Esophagus squamous epithelium (tissue), 5 donors: Measurements from ENCODE around the gene TCAP. TPM values are rescaled to one million over a fixed set of nuclear protein-coding genes. Genes with fewer than 3 reads are reported as not detected.

Experiments used
- DNase-seq: peaks from one replicate; lab custom pipeline; 2025; lab: John Stamatoyannopoulos, UW
- H3K27ac ChIP-seq, 4 donors: fragments of 200-600 bp; sonication (generic); one replicate each; pipeline ENCODE4 v1.5.1; 2016 to 2019; ENCODE audit warnings: mild to moderate bottlenecking in 1 of 4
- H3K27me3 ChIP-seq, 4 donors: fragments of 200-600 bp; sonication (generic); 1 replicate in 3 of 4; 2 replicates in 1 of 4; pipeline versions ENCODE4 v1.5.1 to v1.6.0; 2017 to 2021; ENCODE audit warnings: antibody characterized with exemption in 1 of 4
- H3K36me3 ChIP-seq, 3 donors: fragments of 200-600 bp; sonication (generic); one replicate each; pipeline ENCODE4 v1.5.1; 2016 to 2019
- H3K4me1 ChIP-seq, 3 donors: fragments of 200-600 bp; sonication (generic); one replicate each; pipeline ENCODE4 v1.5.1; 2017 to 2019
- H3K4me3 ChIP-seq, 4 donors: fragments of 200-600 bp; sonication (generic); 1 replicate in 3 of 4; 2 replicates in 1 of 4; pipeline ENCODE4 v1.5.1; 2016 to 2019; ENCODE audit warnings: mild to moderate bottlenecking in 2 of 4, moderate library complexity in 1 of 4
- H3K9me3 ChIP-seq, 3 donors: fragments of 200-600 bp; sonication (generic); one replicate each; pipeline ENCODE4 v1.5.1; 2016 to 2019
- CTCF ChIP-seq, 6 experiments: fragments of 450-650 bp in 4 of 6; fragments of 200-600 bp in 2 of 6; sonication (generic) in 2 of 6; IDR thresholded peaks; one replicate each; pipeline ENCODE4 v1.5.1; 2016 to 2019; ENCODE audit warnings: antibody characterized with exemption in 6 of 6, mild to moderate bottlenecking in 4 of 6, moderate library complexity in 4 of 6
- POLR2A ChIP-seq, 4 donors: fragments of 450-650 bp; IDR thresholded peaks; one replicate each; pipeline ENCODE4 v1.6.1; 2017; ENCODE audit warnings: antibody characterized with exemption in 4 of 4, mild to moderate bottlenecking in 4 of 4, moderate library complexity in 3 of 4
- WGBS, 2 donors: methylation state at CpG; one replicate each; pipeline ENCODE4 v1.1.5; 2018; 5-methylcytosine and 5-hydroxymethylcytosine counted together
- intact Hi-C: fragments of 100-400 bp; cut with DNase I; formaldehyde crosslinking; loops from one replicate; pipeline ENCODE4 v1.15.0; 2022
- total RNA-seq, 4 donors: library from RNA; depleted of rRNA; stranded (reverse); fragments of >200 nt; gene quantifications; one replicate each; pipeline ENCODE4 v1.1.0, GENCODE V29; 2016
- donor health status: DM: yes; HTN: yes; CAD: no.

Gene TCAP
- total RNA-seq, 4 donors from 2014 or later = 0.11 to 0.57 (median 0.29) TPM

- no peak overlapping the region for H3K4me3 ChIP-seq
- no peaks in the 10 kb centered on the region for H3K9me3 ChIP-seq
- peaks cover 0 to 70% (median 7%) of the 10 kb centered on the region in 3 donors for H3K36me3 ChIP-seq
- no peaks in the 10 kb centered on the region for H3K27me3 ChIP-seq
- intact Hi-C loops = no loop called here
- H3K4me1 ChIP-seq = peaks cover 0 to 48% (median 14%) of the 10 kb centered on the region in 3 donors
- TF ChIP-seq CTCF (IDR thresholded peaks at IDR 0.05) (peak; percentile 46 to 78 (median 67)), POLR2A (IDR thresholded peaks at IDR 0.05) (no peak)
- WGBS, 2 donors = 64 to 66% methylated on average over 11 to 14 of the region's 14 CpGs
- H3K27ac ChIP-seq = peak overlapping the region in 2 of 4 donors; percentile 14 to 38
- no peak for DNase-seq
These were observed 11.4 kb upstream of the TCAP start for GRCh38 chr17:39653662-39654331.

- TF ChIP-seq CTCF (IDR thresholded peaks at IDR 0.05) (no peak), POLR2A (IDR thresholded peaks at IDR 0.05) (no peak)
- WGBS, 2 donors = 88 to 93% methylated on average over 2 of the region's 2 CpGs
- intact Hi-C loops = no loop called here
These were observed 10.0 kb upstream of the TCAP start for GRCh38 chr17:39655105-39655504.

GRCh38 chr17:39658346-39658745 is 6.8 kb upstream of the TCAP start:
- H3K4me3 ChIP-seq = no peak overlapping the region
- H3K36me3 ChIP-seq = peaks cover 7 to 96% (median 13%) of the 10 kb centered on the region in 3 donors
- TF ChIP-seq POLR2A (IDR thresholded peaks at IDR 0.05) = no peak
- no peak for TF ChIP-seq CTCF (IDR thresholded peaks at IDR 0.05)
- H3K27ac ChIP-seq = peak overlapping the region in 3 of 4 donors; percentile 64 to 83 (median 75)
- 92 to 94% methylated on average over 3 to 4 of the region's 11 CpGs for WGBS, 2 donors
- intact Hi-C loops = no loop called here
- H3K27me3 ChIP-seq = no peaks in the 10 kb centered on the region
- no peaks in the 10 kb centered on the region for H3K9me3 ChIP-seq
- no peak for DNase-seq
- peaks cover 14 to 66% (median 37%) of the 10 kb centered on the region in 3 donors for H3K4me1 ChIP-seq

More at GRCh38 chr17:39655105-39655504, 10.0 kb upstream of the TCAP start:
- no peak for DNase-seq
- Histone ChIP-seq H3K36me3 (peaks cover 2 to 75% (median 7%) of the 10 kb centered on the region in 3 donors), H3K4me3 (no peak overlapping the region), H3K27ac (no peak overlapping the region), H3K9me3 (no peaks in the 10 kb centered on the region), H3K27me3 (no peaks in the 10 kb centered on the region), H3K4me1 (peaks cover 3 to 61% (median 19%) of the 10 kb centered on the region in 3 donors)

- TF ChIP-seq CTCF (IDR thresholded peaks at IDR 0.05) = no peak
- TF ChIP-seq POLR2A (IDR thresholded peaks at IDR 0.05) = no peak
- Histone ChIP-seq H3K4me3 (no peak overlapping the region), H3K27me3 (no peaks in the 10 kb centered on the region), H3K9me3 (no peaks in the 10 kb centered on the region), H3K27ac (peak overlapping the region in 3 of 4 donors; percentile 64 to 83 (median 75)), H3K36me3 (peaks cover 7 to 94% (median 13%) of the 10 kb centered on the region in 3 donors), H3K4me1 (peaks cover 16 to 66% (median 39%) of the 10 kb centered on the region in 3 donors)
- WGBS, 2 donors = 69 to 100% methylated on average over 1 to 3 of the region's 3 CpGs
- intact Hi-C loops = no loop called here
- DNase-seq = no peak
These were observed 6.4 kb upstream of the TCAP start for GRCh38 chr17:39658760-39659159.

GRCh38 chr17:39659279-39660010 is 5.7 kb upstream of the TCAP start:
- H3K27ac ChIP-seq = peak overlapping the region; percentile 33 to 83 (median 70)
- H3K36me3 ChIP-seq = peaks cover 7 to 87% (median 13%) of the 10 kb centered on the region in 3 donors
- intact Hi-C loops = no loop called here
- TF ChIP-seq POLR2A (IDR thresholded peaks at IDR 0.05) = no peak
- TF ChIP-seq CTCF (IDR thresholded peaks at IDR 0.05) = no peak
- H3K4me1 ChIP-seq = peaks cover 18 to 66% (median 41%) of the 10 kb centered on the region in 3 donors
- WGBS, 2 donors = 60 to 69% methylated on average over 8 to 13 of the region's 15 CpGs
- no peak for DNase-seq
- H3K27me3 ChIP-seq = no peaks in the 10 kb centered on the region
- H3K4me3 ChIP-seq = no peak overlapping the region
- H3K9me3 ChIP-seq = no peaks in the 10 kb centered on the region
